Fibroblast of villous mesenchyme (primary cell): ENCODE measurements around the gene ALDH4A1. TPM values are rescaled to one million over a fixed set of nuclear protein-coding genes. Genes with fewer than 3 reads are reported as not detected.

ENCODE experiments used
- DNase-seq: peaks from one replicate; pipeline ENCODE4 v3.0.0-alpha.2; 2010; ENCODE audit warnings: low read depth
- H3K4me3 ChIP-seq: 2 replicates; pipeline ENCODE4 v1.5.1; 2011; ENCODE audit warnings: low read depth, mild to moderate bottlenecking, low read length
- CTCF ChIP-seq: IDR thresholded peaks from 2 replicates; pipeline ENCODE4 v1.5.1; 2012; ENCODE audit warnings: low read depth, mild to moderate bottlenecking, low read length; ENCODE audit not compliant: insufficient read depth
- small RNA-seq: library from RNA; depleted of rRNA; stranded (forward); fragments of <200 nt; gene quantifications from one replicate; pipeline ENCODE3, GENCODE V24; 2012
- total RNA-seq: library from RNA; depleted of rRNA; stranded (reverse); fragments of >200 nt; gene quantifications from 2 replicates; pipeline ENCODE4 v1.2.3, GENCODE V29; 2012

The ALDH4A1 gene
- total RNA-seq, 1 donor, result 13.0 TPM

GRCh38 chr1:18831656-18832055 is 70.7 kb downstream of the ALDH4A1 start:
- H3K4me3 ChIP-seq, result no peak overlapping the region
- DNase-seq, result no peak
- TF ChIP-seq CTCF, result no peak

GRCh38 chr1:18830596-18830995 is 71.8 kb downstream of the ALDH4A1 start:
- no peak overlapping the region for H3K4me3 ChIP-seq
- TF ChIP-seq CTCF, result no peak
- no peak for DNase-seq

GRCh38 chr1:18829671-18830070 is 72.7 kb downstream of the ALDH4A1 start:
- no peak for TF ChIP-seq CTCF
- H3K4me3 ChIP-seq, result no peak overlapping the region
- DNase-seq, result no peak

GRCh38 chr1:18828224-18828623 is 74.1 kb downstream of the ALDH4A1 start:
- DNase-seq, result no peak
- TF ChIP-seq CTCF, result no peak
- no peak overlapping the region for H3K4me3 ChIP-seq

GRCh38 chr1:18823438-18823837 is 78.9 kb downstream of the ALDH4A1 start:
- no peak overlapping the region for H3K4me3 ChIP-seq
- DNase-seq, result no peak
- TF ChIP-seq CTCF, result no peak

Small RNA genes lying within 50 kb of the gene (small RNA-seq; reads per million reads assigned to genes)
- not detected for gene MIR1290
- gene MIR4695, result not detected

Other genes with a start within 250 kb of the ALDH4A1 start
- not detected in 2 replicates for gene TAS1R2, start 42.9 kb downstream of the ALDH4A1 start, total RNA-seq
- gene IFFO2, start 54.1 kb upstream of the ALDH4A1 start, total RNA-seq, result 11.2 and 15.5 TPM in 2 replicates